Activated naive CD8-positive, alpha-beta T cell treated with anti-CD3 and anti-CD28 coated beads, Interleukin-2, amount 10 ng/mL, durations not matched to agents 7 days and 5 days (primary cell): ENCODE data around the gene ITGB5. TPM values are rescaled to one million over a fixed set of nuclear protein-coding genes. Genes with fewer than 3 reads are reported as not detected.
"Not testable (repeated sequence)": the region's sequence is repeated elsewhere in the genome, so short reads cannot be mapped to it uniquely, and the experiment has no call there.

Experiments
- ATAC-seq: fragments of 150-1000 bp; cut with Tn5 transposase; one replicate; pipeline ENCODE4 v1.10.0; 2021; ENCODE audit warnings: low read depth, moderate library complexity
- POLR2A ChIA-PET: fragments of 350-600 bp; sonication (Branson Sonifier 250); formaldehyde crosslinking; loops from one replicate; lab custom pipeline; 2021; ENCODE audit warnings: antibody characterized with exemption; lab: Charles Lee
- DNase-seq: peaks from one replicate; pipeline ENCODE4 v3.0.0; 2021
- H3K27ac Mint-ChIP-seq: one replicate; pipeline ENCODE4 v1.8.0; 2022; ENCODE audit warnings: mild to moderate bottlenecking, mixed read lengths
- H3K27me3 Mint-ChIP-seq: one replicate; pipeline ENCODE4 v1.8.0; 2022; ENCODE audit warnings: mild to moderate bottlenecking, moderate library complexity, mixed read lengths
- H3K36me3 Mint-ChIP-seq: one replicate; pipeline ENCODE4 v1.8.0; 2021; ENCODE audit warnings: mild to moderate bottlenecking, mixed read lengths
- H3K4me1 Mint-ChIP-seq: one replicate; pipeline ENCODE4 v1.8.0; 2021; ENCODE audit warnings: mixed read lengths
- H3K4me3 Mint-ChIP-seq: one replicate; pipeline ENCODE4 v1.8.0; 2022; ENCODE audit warnings: mild to moderate bottlenecking, moderate library complexity, mixed read lengths
- H3K9me3 Mint-ChIP-seq: one replicate; pipeline ENCODE4 v1.8.0; 2021; ENCODE audit warnings: mixed read lengths
- total RNA-seq, 2 experiments: library from RNA; stranded (reverse); gene quantifications; one replicate each; pipeline ENCODE4 v1.2.3, GENCODE V29; 2021

ITGB5 gene
- total RNA-seq, 2 experiments from 2014 or later, result 2.0 to 3.7 TPM

GRCh38 chr3:124751501-124751900, 135.7 kb downstream of the ITGB5 start:
- POLR2A ChIA-PET, result interaction anchor here (0.6 kb wide), 1 partner anchor 93 kb away, joined by 3 read pairs; no protein-coding TSS in a partner anchor
- H3K4me1 Mint-ChIP-seq, result no peaks in the 10 kb centered on the region
- no peak for ATAC-seq
- H3K27me3 Mint-ChIP-seq, result peaks cover 2% of the 10 kb centered on the region
- H3K4me3 Mint-ChIP-seq, result no peak overlapping the region
- DNase-seq, result no peak
- H3K36me3 Mint-ChIP-seq, result no peaks in the 10 kb centered on the region
- H3K9me3 Mint-ChIP-seq, result no peaks in the 10 kb centered on the region
- H3K27ac Mint-ChIP-seq, result no peak overlapping the region

GRCh38 chr3:124749877-124750276, 137.3 kb downstream of the ITGB5 start:
- H3K4me3 Mint-ChIP-seq, H3K36me3 Mint-ChIP-seq, H3K27me3 Mint-ChIP-seq, POLR2A ChIA-PET, ATAC-seq, H3K27ac Mint-ChIP-seq, H3K9me3 Mint-ChIP-seq, H3K4me1 Mint-ChIP-seq, DNase-seq: not testable (repeated sequence)

GRCh38 chr3:124748560-124749198, 138.5 kb downstream of the ITGB5 start:
- Mint-ChIP-seq H3K27me3 (peaks cover 2% of the 10 kb centered on the region), H3K36me3 (peaks cover 3% of the 10 kb centered on the region)

GRCh38 chr3:124747111-124747981, 139.8 kb downstream of the ITGB5 start:
- no peak for DNase-seq
- no peaks in the 10 kb centered on the region for H3K9me3 Mint-ChIP-seq
- peaks cover 4% of the 10 kb centered on the region for H3K36me3 Mint-ChIP-seq
- H3K27ac Mint-ChIP-seq, result no peak overlapping the region
- H3K27me3 Mint-ChIP-seq, result peaks cover 2% of the 10 kb centered on the region
- H3K4me1 Mint-ChIP-seq, result no peaks in the 10 kb centered on the region
- no peak for ATAC-seq
- POLR2A ChIA-PET, result no interaction called here
- no peak overlapping the region for H3K4me3 Mint-ChIP-seq

More at GRCh38 chr3:124748560-124749198, 138.5 kb downstream of the ITGB5 start:
- POLR2A ChIA-PET, result interaction anchor here (0.6 kb wide), 1 partner anchor 18 kb away, joined by 3 read pairs; the partner anchor contains the start of gene UMPS
- no peak for ATAC-seq
- H3K4me1 Mint-ChIP-seq, result no peaks in the 10 kb centered on the region
- no peak overlapping the region for H3K27ac Mint-ChIP-seq
- DNase-seq, result no peak
- H3K4me3 Mint-ChIP-seq, result no peak overlapping the region
- H3K9me3 Mint-ChIP-seq, result no peaks in the 10 kb centered on the region

GRCh38 chr3:124745756-124746155, 141.4 kb downstream of the ITGB5 start:
- POLR2A ChIA-PET, result no interaction called here
- Mint-ChIP-seq H3K27ac (no peak overlapping the region), H3K9me3 (no peaks in the 10 kb centered on the region), H3K4me1 (no peaks in the 10 kb centered on the region), H3K4me3 (no peak overlapping the region), H3K27me3 (no peaks in the 10 kb centered on the region), H3K36me3 (peaks cover 8% of the 10 kb centered on the region)
- DNase-seq (no peak), ATAC-seq (no peak)

GRCh38 chr3:124741027-124741426, 146.1 kb downstream of the ITGB5 start:
- no peaks in the 10 kb centered on the region for H3K27me3 Mint-ChIP-seq
- ATAC-seq (no peak), DNase-seq (no peak)
- H3K36me3 Mint-ChIP-seq, result peaks cover 25% of the 10 kb centered on the region
- POLR2A ChIA-PET, result no interaction called here
- H3K4me3 Mint-ChIP-seq, result no peak overlapping the region
- no peak overlapping the region for H3K27ac Mint-ChIP-seq
- peaks cover 4% of the 10 kb centered on the region for H3K4me1 Mint-ChIP-seq
- H3K9me3 Mint-ChIP-seq, result no peaks in the 10 kb centered on the region

- Mint-ChIP-seq H3K27ac (no peak overlapping the region), H3K27me3 (peaks cover 16% of the 10 kb centered on the region), H3K9me3 (no peaks in the 10 kb centered on the region), H3K36me3 (peaks cover 8% of the 10 kb centered on the region), H3K4me1 (peaks cover 23% of the 10 kb centered on the region), H3K4me3 (peak overlapping the region; percentile 99)
- no peak for DNase-seq
- no peak for ATAC-seq
- POLR2A ChIA-PET, result no interaction called here
Observed at GRCh38 chr3:124731760-124732159, 155.4 kb downstream of the ITGB5 start.

GRCh38 chr3:124730941-124731297, 156.2 kb downstream of the ITGB5 start:
- no peaks in the 10 kb centered on the region for H3K9me3 Mint-ChIP-seq
- DNase-seq, result peak; percentile 40
- no peak for ATAC-seq
- peak overlapping the region; percentile 100 for H3K27ac Mint-ChIP-seq
- peaks cover 8% of the 10 kb centered on the region for H3K36me3 Mint-ChIP-seq
- peaks cover 24% of the 10 kb centered on the region for H3K27me3 Mint-ChIP-seq
- peak overlapping the region; percentile 99 for H3K4me3 Mint-ChIP-seq
- POLR2A ChIA-PET, result interaction anchor here (1.1 kb wide), 1 partner anchor 17 kb away, joined by 3 read pairs; no protein-coding TSS in a partner anchor
- H3K4me1 Mint-ChIP-seq, result peaks cover 23% of the 10 kb centered on the region

- Mint-ChIP-seq H3K36me3 (peaks cover 5% of the 10 kb centered on the region), H3K4me1 (peaks cover 23% of the 10 kb centered on the region), H3K4me3 (peak within 1 kb of the TSS; percentile 99), H3K27me3 (peaks cover 30% of the 10 kb centered on the region), H3K27ac (peak within 1 kb of the TSS; percentile 100), H3K9me3 (no peaks in the 10 kb centered on the region)
- ATAC-seq (peak; percentile 99), DNase-seq (peak; percentile 95)
- POLR2A ChIA-PET, result interaction anchor here (1.1 to 1.7 kb wide), 2 partner anchors 8 to 18 kb away, joined by 3 to 5 read pairs; no protein-coding TSS in a partner anchor
Observed at GRCh38 chr3:124730129-124730940, 156.8 kb downstream of the ITGB5 start, which contains the start of gene UMPS. TSS of gene UMPS (plus strand) at chr3:124730452. CDS start at chr3:124730472, 20 bp downstream.

- no peak for ATAC-seq
- H3K27me3 Mint-ChIP-seq, result peaks cover 65% of the 10 kb centered on the region
- POLR2A ChIA-PET, result no interaction called here
Observed at GRCh38 chr3:124722589-124722988, 164.6 kb downstream of the ITGB5 start.

GRCh38 chr3:124714223-124714853, 172.8 kb downstream of the ITGB5 start:
- POLR2A ChIA-PET, result no interaction called here
- DNase-seq (no peak), ATAC-seq (no peak)
- Mint-ChIP-seq H3K9me3 (no peaks in the 10 kb centered on the region), H3K36me3 (no peaks in the 10 kb centered on the region), H3K4me3 (no peak overlapping the region), H3K4me1 (no peaks in the 10 kb centered on the region), H3K27me3 (peaks cover 35% of the 10 kb centered on the region), H3K27ac (no peak overlapping the region)

More at GRCh38 chr3:124722589-124722988, 164.6 kb downstream of the ITGB5 start:
- DNase-seq, result no peak
- Mint-ChIP-seq H3K4me1 (no peaks in the 10 kb centered on the region), H3K36me3 (no peaks in the 10 kb centered on the region), H3K4me3 (no peak overlapping the region), H3K27ac (no peak overlapping the region), H3K9me3 (no peaks in the 10 kb centered on the region)
